T-helper 1 cell (primary cell): ENCODE data around the gene COCH.
"Not testable (repeated sequence)": the region's sequence is repeated elsewhere in the genome, so short reads cannot be mapped to it uniquely, and the experiment has no call there.

ENCODE experiments used
- DNase-seq, 5 donors: peaks; one replicate each; pipeline ENCODE4 v3.0.0-alpha.2; 2012 to 2020

COCH gene

GRCh38 chr14:30933937-30934336 lies 59.6 kb downstream of the COCH start:
- DNase-seq: not testable (repeated sequence)

GRCh38 chr14:30935445-30935844 lies 61.1 kb downstream of the COCH start:
- no peak for DNase-seq

GRCh38 chr14:30938617-30939016 lies 64.3 kb downstream of the COCH start:
- no peak for DNase-seq
